GM13977 (cell line): Measurements from ENCODE around the gene ITPRIP.

ENCODE experiments used
- DNase-seq: peaks from one replicate; pipeline ENCODE4 v3.0.0; 2012; ENCODE audit warnings: low spot score
- in situ Hi-C: fragments of 300-500 bp; cut with MboI; formaldehyde crosslinking; loops from one replicate; pipeline ENCODE4 v1.12.0; 2022; ENCODE audit warnings: low sequenced_read_pairs, low pct_unique_long_range_greater_than_20kb, mixed read lengths, inconsistent platforms; ENCODE audit not compliant: unreplicated experiment
- TF ChIP-seq, protein P1 (sequence below): IDR thresholded peaks from 2 replicates; pipeline ENCODE4 v1.5.1; 2012; ENCODE audit warnings: mild to moderate bottlenecking, control low read depth; ENCODE audit not compliant: insufficient read depth; ENCODE audit errors: extremely low read depth, missing control alignments

The ITPRIP gene

DNA sequence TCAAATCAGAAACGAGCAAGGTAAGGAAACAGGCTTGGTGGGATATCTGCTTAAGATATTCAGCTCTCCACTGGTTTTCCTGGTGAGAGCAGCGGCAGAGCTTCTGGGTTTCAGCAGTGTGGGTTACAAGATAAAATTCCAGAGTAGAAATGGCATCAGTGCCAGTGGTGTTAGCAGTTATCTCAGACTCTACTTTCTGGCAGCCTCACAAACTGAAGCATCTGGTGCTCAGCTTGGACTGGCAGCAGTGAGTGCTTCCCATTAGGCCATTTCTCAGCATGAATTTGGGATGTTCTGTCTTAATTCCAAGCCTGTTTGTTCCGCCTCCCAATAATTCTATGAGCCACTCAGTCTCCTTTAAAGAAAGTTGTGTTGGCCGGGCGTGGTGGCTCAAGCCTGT, 76.2 kb downstream of the ITPRIP start:
- in situ Hi-C loops, result no loop called here
- no peak for DNase-seq
- TF ChIP-seq, protein P1, sequence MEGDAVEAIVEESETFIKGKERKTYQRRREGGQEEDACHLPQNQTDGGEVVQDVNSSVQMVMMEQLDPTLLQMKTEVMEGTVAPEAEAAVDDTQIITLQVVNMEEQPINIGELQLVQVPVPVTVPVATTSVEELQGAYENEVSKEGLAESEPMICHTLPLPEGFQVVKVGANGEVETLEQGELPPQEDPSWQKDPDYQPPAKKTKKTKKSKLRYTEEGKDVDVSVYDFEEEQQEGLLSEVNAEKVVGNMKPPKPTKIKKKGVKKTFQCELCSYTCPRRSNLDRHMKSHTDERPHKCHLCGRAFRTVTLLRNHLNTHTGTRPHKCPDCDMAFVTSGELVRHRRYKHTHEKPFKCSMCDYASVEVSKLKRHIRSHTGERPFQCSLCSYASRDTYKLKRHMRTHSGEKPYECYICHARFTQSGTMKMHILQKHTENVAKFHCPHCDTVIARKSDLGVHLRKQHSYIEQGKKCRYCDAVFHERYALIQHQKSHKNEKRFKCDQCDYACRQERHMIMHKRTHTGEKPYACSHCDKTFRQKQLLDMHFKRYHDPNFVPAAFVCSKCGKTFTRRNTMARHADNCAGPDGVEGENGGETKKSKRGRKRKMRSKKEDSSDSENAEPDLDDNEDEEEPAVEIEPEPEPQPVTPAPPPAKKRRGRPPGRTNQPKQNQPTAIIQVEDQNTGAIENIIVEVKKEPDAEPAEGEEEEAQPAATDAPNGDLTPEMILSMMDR, result no peak

- in situ Hi-C loops, result no loop called here
These were observed 77.5 kb downstream of the ITPRIP start for GRCh38 chr10:104260775-104261115.

DNA sequence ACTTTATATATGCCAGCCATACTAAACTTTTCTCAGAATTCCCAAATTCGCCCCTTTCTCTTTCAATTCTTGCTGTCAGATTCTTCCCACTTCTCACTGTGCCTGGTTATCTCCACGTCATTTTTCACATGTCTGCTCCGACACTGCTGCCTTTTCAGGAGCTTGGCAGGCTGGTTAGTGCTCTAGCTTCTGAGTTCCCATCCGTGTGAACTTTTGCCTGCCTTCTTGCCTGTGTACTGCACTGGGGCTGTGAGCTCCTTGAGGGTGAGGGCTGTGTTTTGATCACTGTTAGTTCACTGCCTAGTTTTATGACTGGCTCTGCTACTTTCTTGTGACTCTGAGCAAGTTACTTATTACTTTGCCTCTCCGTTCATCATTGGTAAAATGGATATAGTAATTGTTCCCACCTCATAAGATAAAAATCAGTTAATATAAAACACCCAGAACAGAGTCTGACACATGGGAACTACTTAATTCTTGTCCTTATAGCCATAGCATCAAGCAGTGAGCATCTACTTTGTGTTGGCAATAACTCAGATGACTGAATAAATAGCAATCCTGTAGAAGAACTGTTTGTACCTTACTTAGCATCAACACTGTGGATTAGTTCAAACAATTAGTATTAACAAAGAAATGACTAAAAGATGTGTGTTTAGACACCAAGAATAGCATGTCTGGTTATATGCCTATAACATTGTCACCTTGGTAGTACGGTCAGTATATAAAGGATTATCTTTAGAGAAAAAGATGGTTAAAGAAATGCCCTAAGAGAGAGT, 78.1 kb downstream of the ITPRIP start:
- in situ Hi-C loops, result no loop called here
- TF ChIP-seq, protein P1, result no peak
- DNase-seq, result no peak

More at GRCh38 chr10:104260775-104261115, 77.5 kb downstream of the ITPRIP start:
- TF ChIP-seq, protein P1, result no peak
- no peak for DNase-seq
